ENCODE results near the gene ABI3. TPM values are rescaled to one million over a fixed set of nuclear protein-coding genes. Genes with fewer than 3 reads are reported as not detected.

ABI3 gene
- total RNA-seq, 1 experiment from 2014 or later = not detected

DNA sequence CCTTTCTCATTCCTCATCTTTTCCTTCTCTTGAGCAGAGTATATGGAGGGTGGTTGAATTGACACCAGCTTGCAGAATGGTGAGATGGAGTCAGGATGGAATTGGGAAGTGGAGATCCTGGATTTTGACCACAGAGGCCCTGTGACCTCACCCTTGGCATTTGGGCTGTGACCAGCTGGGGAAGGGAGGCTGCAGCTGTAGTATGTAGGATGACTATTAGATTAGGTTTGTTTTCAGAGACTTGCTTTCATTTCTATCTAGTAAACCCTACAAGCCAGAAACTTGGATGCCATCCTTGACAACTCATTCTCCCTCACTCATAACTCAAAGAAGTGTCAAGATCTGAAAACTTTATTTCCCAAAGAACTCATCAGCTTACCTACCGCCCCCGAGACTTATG, 6.0 kb upstream of the ABI3 start:
- Histone ChIP-seq H3K36me3 (ENCODE audit: low read depth) (no peaks in the 10 kb centered on the region), H3K79me2 (ENCODE audit: low read depth) (no peaks in the 10 kb centered on the region), H3K4me1 (replicated peaks; ENCODE audit: insufficient read depth) (peaks cover 6% of the 10 kb centered on the region; the same call in 1 of the 2 replicates), H4K20me1 (ENCODE audit: insufficient read depth) (no peaks in the 10 kb centered on the region), H3K27ac (no peak overlapping the region), H3K4me3 (no peak overlapping the region), H3K27me3 (ENCODE audit: insufficient read depth, low read depth) (peaks cover 34% of the 10 kb centered on the region), H3K9me2 (ENCODE audit: insufficient read depth) (no peaks in the 10 kb centered on the region), H3K4me2 (no peak overlapping the region), H2AFZ (no peak overlapping the region), H3K9me3 (ENCODE audit: insufficient read depth, low read depth) (no peaks in the 10 kb centered on the region; the same call in 1 of the 2 replicates), H3F3A (ENCODE audit: insufficient read depth, low read depth) (no peaks in the 10 kb centered on the region)
- intact Hi-C loops (cut with micrococcal nuclease; ENCODE audit: unreplicated experiment) = no loop called here
- POLR2A ChIA-PET (ENCODE audit: unreplicated experiment) = no interaction called here
- no peak for TF ChIP-seq EZH2 (IDR thresholded peaks at IDR 0.05; ENCODE audit: low read depth)
- no TSS peak for BruUV-seq (replicated peaks)
- DNase-seq = no peak
- CTCF ChIA-PET = interaction anchor here (0.7 kb wide), 1 partner anchor 528 kb away, joined by 4 read pairs; no protein-coding TSS in a partner anchor

DNA sequence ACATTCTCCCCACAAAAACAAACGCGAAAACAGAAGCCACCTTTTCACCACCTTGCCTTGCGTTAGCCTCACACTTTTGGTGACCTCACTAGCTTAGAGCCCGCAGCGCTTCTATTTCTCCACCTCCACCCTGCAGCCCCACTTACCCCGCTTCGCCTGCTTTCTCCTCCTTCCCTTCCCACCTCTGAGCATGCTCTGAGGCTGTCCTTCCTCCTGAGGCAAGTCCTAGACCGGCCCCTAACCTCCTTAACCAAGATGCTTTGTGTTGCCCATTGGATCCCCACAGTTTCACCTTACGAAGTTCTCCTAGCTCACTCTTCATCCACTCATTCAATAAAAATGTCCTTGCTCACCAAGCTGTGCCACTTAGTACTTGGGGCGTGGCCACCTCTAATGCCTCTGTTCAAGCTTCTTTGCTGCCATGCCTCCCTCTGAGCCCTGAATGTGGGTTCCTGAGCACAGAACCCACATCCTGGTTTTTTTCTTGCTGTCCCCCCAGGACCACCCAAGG, 1.4 kb upstream of the ABI3 start:
- Histone ChIP-seq H3K4me2 (no peak overlapping the region), H3K4me1 (replicated peaks; ENCODE audit: insufficient read depth) (peaks cover 8% of the 10 kb centered on the region; the same call in 1 of the 2 replicates)
- CTCF ChIA-PET = interaction anchor here (0.5 to 1.7 kb wide), 7 partner anchors 13 to 993 kb away, joined by 3 to 5 read pairs (median 3); no protein-coding TSS in a partner anchor

DNA sequence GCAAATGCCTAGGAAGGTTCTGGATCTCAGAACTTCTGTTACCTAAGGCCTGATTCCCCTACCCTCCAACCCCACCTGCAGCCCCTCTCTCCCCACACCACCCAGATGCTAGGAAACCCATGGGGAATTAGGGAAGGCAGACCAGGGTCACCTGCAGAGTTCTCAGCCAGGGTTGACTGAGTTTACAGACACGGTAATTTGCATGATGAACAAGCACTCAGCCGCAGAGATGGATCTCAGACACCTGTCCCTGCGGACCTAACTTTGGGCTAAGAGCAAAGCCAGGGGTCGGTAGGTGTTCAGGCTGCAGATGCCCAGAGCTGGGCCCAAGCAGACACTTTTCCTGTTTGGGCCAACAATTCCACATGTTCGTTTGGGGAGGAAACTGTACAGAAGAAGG, 2.9 kb downstream of the ABI3 start:
- no peaks in the 10 kb centered on the region for H3K36me3 ChIP-seq (ENCODE audit: low read depth)
- H4K20me1 ChIP-seq (ENCODE audit: insufficient read depth) = no peaks in the 10 kb centered on the region
- H3K9me2 ChIP-seq (ENCODE audit: insufficient read depth) = no peaks in the 10 kb centered on the region
- H3K9me3 ChIP-seq (ENCODE audit: insufficient read depth, low read depth) = no peaks in the 10 kb centered on the region
- BruUV-seq (replicated peaks) = no TSS peak
- H2AFZ ChIP-seq = no peak overlapping the region
- no peak overlapping the region for H3K4me3 ChIP-seq
- no peak for DNase-seq
- H3K79me2 ChIP-seq (ENCODE audit: low read depth) = no peaks in the 10 kb centered on the region
- H3F3A ChIP-seq (ENCODE audit: insufficient read depth, low read depth) = no peaks in the 10 kb centered on the region
- CTCF ChIA-PET = no interaction called here
- POLR2A ChIA-PET (ENCODE audit: unreplicated experiment) = no interaction called here
- no peak overlapping the region for H3K4me2 ChIP-seq
- H3K4me1 ChIP-seq (replicated peaks; ENCODE audit: insufficient read depth) = peaks cover 8% of the 10 kb centered on the region; the same call in 1 of the 2 replicates
- no peak overlapping the region for H3K27ac ChIP-seq
- TF ChIP-seq EZH2 (IDR thresholded peaks at IDR 0.05; ENCODE audit: low read depth) = no peak
- TF ChIP-seq, protein P1, sequence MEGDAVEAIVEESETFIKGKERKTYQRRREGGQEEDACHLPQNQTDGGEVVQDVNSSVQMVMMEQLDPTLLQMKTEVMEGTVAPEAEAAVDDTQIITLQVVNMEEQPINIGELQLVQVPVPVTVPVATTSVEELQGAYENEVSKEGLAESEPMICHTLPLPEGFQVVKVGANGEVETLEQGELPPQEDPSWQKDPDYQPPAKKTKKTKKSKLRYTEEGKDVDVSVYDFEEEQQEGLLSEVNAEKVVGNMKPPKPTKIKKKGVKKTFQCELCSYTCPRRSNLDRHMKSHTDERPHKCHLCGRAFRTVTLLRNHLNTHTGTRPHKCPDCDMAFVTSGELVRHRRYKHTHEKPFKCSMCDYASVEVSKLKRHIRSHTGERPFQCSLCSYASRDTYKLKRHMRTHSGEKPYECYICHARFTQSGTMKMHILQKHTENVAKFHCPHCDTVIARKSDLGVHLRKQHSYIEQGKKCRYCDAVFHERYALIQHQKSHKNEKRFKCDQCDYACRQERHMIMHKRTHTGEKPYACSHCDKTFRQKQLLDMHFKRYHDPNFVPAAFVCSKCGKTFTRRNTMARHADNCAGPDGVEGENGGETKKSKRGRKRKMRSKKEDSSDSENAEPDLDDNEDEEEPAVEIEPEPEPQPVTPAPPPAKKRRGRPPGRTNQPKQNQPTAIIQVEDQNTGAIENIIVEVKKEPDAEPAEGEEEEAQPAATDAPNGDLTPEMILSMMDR (conservative IDR thresholded peaks at IDR 0.05) = no peak
- intact Hi-C loops (cut with micrococcal nuclease; ENCODE audit: unreplicated experiment) = no loop called here
- H3K27me3 ChIP-seq (ENCODE audit: insufficient read depth, low read depth) = no peaks in the 10 kb centered on the region

More for the DNA sequence above, 1.4 kb upstream of the ABI3 start:
- POLR2A ChIA-PET (ENCODE audit: unreplicated experiment) = interaction anchor here (1.0 kb wide), 1 partner anchor 17 kb away, joined by 4 read pairs; no protein-coding TSS in a partner anchor
- Histone ChIP-seq H2AFZ (no peak overlapping the region), H4K20me1 (ENCODE audit: insufficient read depth) (no peaks in the 10 kb centered on the region), H3K9me3 (ENCODE audit: insufficient read depth, low read depth) (no peaks in the 10 kb centered on the region; the same call in 1 of the 2 replicates), H3K9me2 (ENCODE audit: insufficient read depth) (no peaks in the 10 kb centered on the region), H3K4me3 (no peak overlapping the region), H3K36me3 (ENCODE audit: low read depth) (no peaks in the 10 kb centered on the region), H3K27me3 (ENCODE audit: insufficient read depth, low read depth) (peaks cover 14% of the 10 kb centered on the region), H3K79me2 (ENCODE audit: low read depth) (no peaks in the 10 kb centered on the region), H3F3A (ENCODE audit: insufficient read depth, low read depth) (no peaks in the 10 kb centered on the region), H3K27ac (no peak overlapping the region)
- no TSS peak for BruUV-seq (replicated peaks)
- intact Hi-C loops (cut with micrococcal nuclease; ENCODE audit: unreplicated experiment) = loop anchor here (1.0 kb wide), 1 partner anchor 16 kb away; no protein-coding TSS in a partner anchor
- no peak for TF ChIP-seq EZH2 (IDR thresholded peaks at IDR 0.05; ENCODE audit: low read depth)
- TF ChIP-seq, protein P1 (conservative IDR thresholded peaks at IDR 0.05) = no peak
- DNase-seq = peak; percentile 49 to 63

Measured in PC-9 (cell line).